ENCODE results near the gene FAM228A. TPM values are rescaled to one million over a fixed set of nuclear protein-coding genes. Genes with fewer than 3 reads are reported as not detected.

The FAM228A gene
- polyA plus RNA-seq, 1 of the 3 experiments (the other 2 are of a cell fraction) = 0.10 TPM

- Histone ChIP-seq H3K27ac (ENCODE audit: low read depth in 2 of 2, low read length in 1 of 2) (no peak overlapping the region), H3K27me3 (ENCODE audit: insufficient read depth) (no peaks in the 10 kb centered on the region), H3K9me3 (no peaks in the 10 kb centered on the region), H3K4me3 (ENCODE audit: low read depth in 2 of 2, low read length in 1 of 2) (no peak overlapping the region), H3K36me3 (replicated peaks in 1 of 2; ENCODE audit: control insufficient read depth in 1 of 2, insufficient read depth in 2 of 2, low read length in 1 of 2) (peaks cover 17 to 20% of the 10 kb centered on the region in 2 experiments), H3K9ac (no peak overlapping the region), H4K20me1 (ENCODE audit: insufficient read depth) (no peaks in the 10 kb centered on the region), H3K4me2 (no peak overlapping the region), H3K4me1 (ENCODE audit: control insufficient read depth in 1 of 2, insufficient read depth in 2 of 2, low read depth in 1 of 2, low read length in 1 of 2) (no peaks in the 10 kb centered on the region), H3F3A (replicated peaks; ENCODE audit: insufficient read depth) (no peaks in the 10 kb centered on the region), H3K79me2 (ENCODE audit: insufficient read depth) (no peaks in the 10 kb centered on the region), H2AFZ (ENCODE audit: low read depth) (no peak overlapping the region), H3K9me2 (no peaks in the 10 kb centered on the region)
- TF ChIP-seq GATA2 (CRISPR knock-in tag; IDR thresholded peaks at IDR 0.05) (no peak), JUND (IDR thresholded peaks at IDR 0.05) (no peak), CHD2 (IDR thresholded peaks at IDR 0.05; ENCODE audit: low read length, partially characterized antibody) (no peak), YY1 (IDR thresholded peaks at IDR 0.05; ENCODE audit: low read depth) (no peak), TEAD4 (IDR thresholded peaks at IDR 0.05; ENCODE audit: borderline replicate concordance, insufficient read depth) (no peak), REST (IDR thresholded peaks at IDR 0.05; ENCODE audit: low read depth, low read length) (no peak), MAX (IDR thresholded peaks at IDR 0.05; ENCODE audit: low read depth) (no peak), GABPA (IDR thresholded peaks at IDR 0.05; ENCODE audit: low read depth) (no peak), MEF2A (IDR thresholded peaks at IDR 0.05; ENCODE audit: borderline replicate concordance, low read depth) (no peak), NFIC (IDR thresholded peaks at IDR 0.05; ENCODE audit: borderline replicate concordance) (no peak), POLR2AphosphoS5 (IDR thresholded peaks at IDR 0.05; ENCODE audit: low read depth, low read length) (no peak), PBX3 (IDR thresholded peaks at IDR 0.05) (no peak), EP300 (IDR thresholded peaks at IDR 0.05; ENCODE audit: borderline replicate concordance in 1 of 2, low read depth in 1 of 2, low read length in 1 of 2) (no peak), SMC3 (IDR thresholded peaks at IDR 0.05; ENCODE audit: low read depth, low read length) (no peak), FOXJ3 (CRISPR knock-in tag; IDR thresholded peaks at IDR 0.05) (no peak), NRF1 (IDR thresholded peaks at IDR 0.05; ENCODE audit: low read depth, low read length) (no peak), EZH2phosphoT487 (IDR thresholded peaks at IDR 0.05; ENCODE audit: borderline replicate concordance, low read depth) (no peak), MXI1 (IDR thresholded peaks at IDR 0.05; ENCODE audit: low read depth, low read length) (no peak)
- TF ChIP-seq, protein P1, sequence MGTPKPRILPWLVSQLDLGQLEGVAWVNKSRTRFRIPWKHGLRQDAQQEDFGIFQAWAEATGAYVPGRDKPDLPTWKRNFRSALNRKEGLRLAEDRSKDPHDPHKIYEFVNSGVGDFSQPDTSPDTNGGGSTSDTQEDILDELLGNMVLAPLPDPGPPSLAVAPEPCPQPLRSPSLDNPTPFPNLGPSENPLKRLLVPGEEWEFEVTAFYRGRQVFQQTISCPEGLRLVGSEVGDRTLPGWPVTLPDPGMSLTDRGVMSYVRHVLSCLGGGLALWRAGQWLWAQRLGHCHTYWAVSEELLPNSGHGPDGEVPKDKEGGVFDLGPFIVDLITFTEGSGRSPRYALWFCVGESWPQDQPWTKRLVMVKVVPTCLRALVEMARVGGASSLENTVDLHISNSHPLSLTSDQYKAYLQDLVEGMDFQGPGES (IDR thresholded peaks at IDR 0.05; ENCODE audit: low read depth, low read length) = no peak
- TF ChIP-seq, protein P2, sequence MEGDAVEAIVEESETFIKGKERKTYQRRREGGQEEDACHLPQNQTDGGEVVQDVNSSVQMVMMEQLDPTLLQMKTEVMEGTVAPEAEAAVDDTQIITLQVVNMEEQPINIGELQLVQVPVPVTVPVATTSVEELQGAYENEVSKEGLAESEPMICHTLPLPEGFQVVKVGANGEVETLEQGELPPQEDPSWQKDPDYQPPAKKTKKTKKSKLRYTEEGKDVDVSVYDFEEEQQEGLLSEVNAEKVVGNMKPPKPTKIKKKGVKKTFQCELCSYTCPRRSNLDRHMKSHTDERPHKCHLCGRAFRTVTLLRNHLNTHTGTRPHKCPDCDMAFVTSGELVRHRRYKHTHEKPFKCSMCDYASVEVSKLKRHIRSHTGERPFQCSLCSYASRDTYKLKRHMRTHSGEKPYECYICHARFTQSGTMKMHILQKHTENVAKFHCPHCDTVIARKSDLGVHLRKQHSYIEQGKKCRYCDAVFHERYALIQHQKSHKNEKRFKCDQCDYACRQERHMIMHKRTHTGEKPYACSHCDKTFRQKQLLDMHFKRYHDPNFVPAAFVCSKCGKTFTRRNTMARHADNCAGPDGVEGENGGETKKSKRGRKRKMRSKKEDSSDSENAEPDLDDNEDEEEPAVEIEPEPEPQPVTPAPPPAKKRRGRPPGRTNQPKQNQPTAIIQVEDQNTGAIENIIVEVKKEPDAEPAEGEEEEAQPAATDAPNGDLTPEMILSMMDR (IDR thresholded peaks at IDR 0.05) = no peak
- ChIA-PET POLR2A (no interaction called here), CTCF (interaction anchor here (1.0 kb wide), 1 partner anchor 14 kb away, joined by 3 read pairs; no protein-coding TSS in a partner anchor)
- DNase-seq = no peak
- 96% methylated on average over 3 of the region's 3 CpGs for WGBS (ENCODE audit: low lambda C conversion rate)
These were observed 40.0 kb downstream of the FAM228A start for GRCh38 chr2:24214880-24215279.

Measured in SK-N-SH (cell line).